IPS DF 4.7 (cell line): ENCODE results near the gene CADM3.

Source experiments
- DNase-seq: peaks from one replicate; pipeline ENCODE4 v3.0.0-alpha.2; 2013; ENCODE audit warnings: low spot score; ENCODE audit errors: extremely low read depth

CADM3 gene

DNA sequence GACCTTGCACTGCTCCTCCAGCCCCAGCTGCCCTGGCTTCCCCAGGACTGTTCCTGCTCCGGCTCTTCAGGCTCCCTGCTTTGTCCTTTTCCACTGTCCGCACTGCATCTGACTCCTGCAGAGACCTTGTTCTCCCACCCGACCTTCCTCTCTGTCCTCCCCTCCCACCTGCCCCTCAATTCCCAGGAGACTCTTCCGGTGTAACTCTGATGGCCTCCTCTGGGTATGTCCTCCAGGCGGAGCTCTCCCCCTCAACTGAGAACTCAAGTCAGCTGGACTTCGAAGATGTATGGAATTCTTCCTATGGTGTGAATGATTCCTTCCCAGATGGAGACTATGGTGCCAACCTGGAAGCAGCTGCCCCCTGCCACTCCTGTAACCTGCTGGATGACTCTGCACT, 33.8 kb downstream of the CADM3 start:
- no peak for DNase-seq

DNA sequence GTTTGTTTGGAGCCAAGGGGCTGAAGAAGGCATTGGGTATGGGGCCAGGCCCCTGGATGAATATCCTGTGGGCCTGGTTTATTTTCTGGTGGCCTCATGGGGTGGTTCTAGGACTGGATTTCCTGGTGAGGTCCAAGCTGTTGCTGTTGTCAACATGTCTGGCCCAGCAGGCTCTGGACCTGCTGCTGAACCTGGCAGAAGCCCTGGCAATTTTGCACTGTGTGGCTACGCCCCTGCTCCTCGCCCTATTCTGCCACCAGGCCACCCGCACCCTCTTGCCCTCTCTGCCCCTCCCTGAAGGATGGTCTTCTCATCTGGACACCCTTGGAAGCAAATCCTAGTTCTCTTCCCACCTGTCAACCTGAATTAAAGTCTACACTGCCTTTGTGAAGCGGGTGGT, 34.7 kb downstream of the CADM3 start:
- no peak for DNase-seq

- DNase-seq, result no peak
Measured at GRCh38 chr1:159207080-159207479, 35.7 kb downstream of the CADM3 start.

- no peak for DNase-seq
Measured at GRCh38 chr1:159207774-159208173, 36.4 kb downstream of the CADM3 start.

- no peak for DNase-seq
Measured at GRCh38 chr1:159208175-159208825, 36.9 kb downstream of the CADM3 start.

DNA sequence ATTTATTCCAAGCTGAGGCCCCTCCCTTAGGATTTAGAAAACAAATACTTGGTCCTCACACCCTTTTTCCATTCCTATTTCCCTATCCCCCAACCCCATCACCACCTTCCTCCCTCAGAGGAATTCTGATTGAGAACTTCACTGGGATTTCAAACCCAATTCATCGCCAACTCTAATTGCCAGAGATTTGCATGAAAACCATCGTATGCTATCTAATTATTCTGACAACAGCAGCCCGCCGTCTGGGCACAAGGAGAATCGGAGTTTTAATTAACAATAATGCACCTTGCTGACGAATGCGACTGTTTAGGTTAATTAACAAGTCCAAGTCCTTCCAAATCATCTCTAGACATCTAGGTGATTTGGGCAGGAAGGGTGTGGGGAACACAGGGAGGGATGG, 37.6 kb downstream of the CADM3 start:
- DNase-seq, result no peak

- DNase-seq, result no peak
Measured at GRCh38 chr1:159211331-159212136, 40.1 kb downstream of the CADM3 start.

GRCh38 chr1:159212596-159212995, 41.2 kb downstream of the CADM3 start:
- DNase-seq, result no peak

DNA sequence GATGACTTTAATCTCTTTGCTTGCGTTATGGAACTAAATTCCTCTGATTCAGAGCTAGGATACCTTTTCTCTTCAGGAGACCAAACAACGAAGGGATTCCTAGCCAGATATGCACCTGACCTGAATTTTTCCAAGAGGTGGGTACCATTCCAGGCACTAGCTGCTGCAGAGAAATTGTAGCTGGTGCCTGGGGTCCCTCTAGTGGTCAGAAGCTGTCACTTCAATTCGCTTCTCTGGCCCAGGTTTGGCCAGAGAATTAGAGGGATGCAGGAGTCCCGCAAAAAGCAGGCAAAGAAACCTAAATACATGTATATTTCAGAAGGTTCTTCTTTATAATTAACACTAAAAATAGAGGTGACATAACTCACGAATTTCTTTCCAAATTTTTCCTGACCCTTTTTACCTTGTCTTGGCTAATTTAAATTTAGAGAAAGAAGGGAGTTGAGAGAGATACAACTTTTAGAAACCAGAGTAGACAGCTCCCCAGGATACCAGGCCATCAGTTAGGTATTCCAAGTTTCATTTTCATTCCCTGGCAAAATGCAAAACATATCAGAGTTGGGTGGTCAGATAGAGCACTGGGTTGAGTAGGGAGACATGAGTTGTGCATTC, 42.8 kb downstream of the CADM3 start:
- DNase-seq, result no peak

GRCh38 chr1:159218649-159219636, 47.5 kb downstream of the CADM3 start:
- DNase-seq, result no peak

GRCh38 chr1:159222075-159222865, 50.9 kb downstream of the CADM3 start:
- no peak for DNase-seq

DNA sequence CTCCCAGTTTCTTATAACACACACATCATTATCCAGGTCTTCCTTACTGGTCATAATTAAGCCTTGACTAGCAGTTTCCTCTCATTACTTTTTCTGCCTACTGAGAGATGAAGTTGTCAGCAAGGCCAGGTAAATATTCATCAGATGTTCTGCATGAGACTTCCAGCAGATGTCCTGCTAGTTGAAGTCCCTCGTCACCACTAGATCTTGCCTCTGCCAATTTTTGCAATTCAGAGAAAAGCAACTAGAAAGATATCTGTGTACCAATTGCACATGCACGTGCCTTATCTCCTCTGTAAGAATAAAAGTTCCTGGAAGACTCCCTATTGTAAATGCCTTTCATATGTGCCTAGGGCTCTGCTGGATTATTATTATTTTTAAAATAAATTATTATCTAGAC, 51.6 kb downstream of the CADM3 start:
- DNase-seq, result no peak

GRCh38 chr1:159228554-159228953, 57.1 kb downstream of the CADM3 start:
- DNase-seq, result no peak

DNA sequence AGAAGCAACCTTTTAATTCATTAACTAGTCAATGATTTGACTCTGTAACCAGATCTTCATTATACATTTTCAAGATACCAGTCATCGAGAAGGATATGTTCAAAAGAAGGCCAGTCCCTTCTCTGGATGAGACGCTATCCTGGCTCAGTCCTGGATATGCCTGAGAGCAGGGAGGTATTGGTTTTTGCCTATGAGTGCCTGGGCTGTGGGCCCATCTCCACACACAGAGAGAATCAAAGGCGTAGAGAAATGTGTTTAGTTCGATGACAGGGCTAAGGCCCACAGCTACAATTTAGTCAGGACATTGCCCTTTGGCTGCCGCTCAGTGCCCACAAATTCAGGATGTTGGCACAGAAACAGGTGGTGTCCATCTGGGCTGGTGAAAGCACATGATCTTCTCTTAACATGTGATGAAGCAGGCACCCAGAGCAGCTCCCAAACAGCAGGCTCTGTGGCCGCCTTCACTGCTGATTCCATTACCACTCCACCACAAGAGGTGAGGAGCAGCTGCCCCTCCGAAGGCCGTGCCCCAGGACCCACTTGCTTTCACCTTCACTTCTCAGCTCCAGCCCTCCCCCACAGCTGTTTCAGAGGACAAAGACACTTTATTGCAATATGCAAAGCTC, 58.0 kb downstream of the CADM3 start:
- no peak for DNase-seq

GRCh38 chr1:159229896-159230295, 58.5 kb downstream of the CADM3 start:
- no peak for DNase-seq

GRCh38 chr1:159239551-159240220, 68.3 kb downstream of the CADM3 start:
- no peak for DNase-seq

- no peak for DNase-seq
Measured at GRCh38 chr1:159247266-159247665, 75.9 kb downstream of the CADM3 start.

DNA sequence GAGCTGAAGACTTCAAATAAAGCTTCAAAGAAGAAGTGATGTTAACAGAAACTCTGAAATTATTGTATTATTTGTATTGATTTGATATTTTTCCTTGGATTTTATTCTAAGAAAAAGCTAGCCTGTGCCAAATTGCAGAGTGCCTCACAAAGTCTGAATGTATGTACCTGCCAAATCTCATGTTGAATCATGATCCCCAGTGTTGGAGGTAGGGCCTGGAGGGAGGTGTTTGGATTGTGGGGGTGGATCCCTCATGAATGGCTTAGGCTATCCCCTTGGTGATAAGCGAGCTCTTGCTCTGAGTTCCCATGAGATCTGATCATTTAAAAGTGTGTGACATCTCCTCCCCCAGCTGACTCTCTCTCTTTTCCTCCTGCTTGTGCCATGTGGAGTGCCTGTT, 76.9 kb downstream of the CADM3 start:
- DNase-seq, result no peak

DNA sequence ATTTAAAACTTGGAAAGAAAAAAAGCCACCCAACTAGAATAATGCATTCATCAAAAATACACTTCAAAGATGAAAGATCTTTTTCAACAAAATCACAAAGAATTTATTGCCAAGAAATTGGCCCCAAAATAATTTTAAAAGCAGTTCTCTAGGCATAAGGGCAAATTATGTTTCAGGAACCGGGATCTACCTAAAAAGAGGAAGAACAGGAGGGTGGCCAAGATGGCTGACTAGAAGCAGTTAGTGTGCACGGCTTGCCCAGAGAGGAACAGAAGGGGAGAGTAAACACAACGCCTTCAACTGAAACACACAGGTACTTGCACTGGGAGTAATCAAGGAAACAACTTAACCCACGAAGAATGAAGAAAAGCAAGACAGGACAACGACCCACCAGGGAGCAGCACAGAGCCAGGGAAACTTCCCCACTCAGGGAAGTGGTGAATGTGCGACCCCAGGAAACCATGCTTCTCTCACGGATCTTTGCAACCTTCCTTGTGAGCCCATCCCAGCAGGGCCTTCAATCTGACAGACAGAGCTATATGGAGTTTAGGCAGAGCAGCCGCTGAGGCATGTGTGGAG, 79.3 kb downstream of the CADM3 start:
- no peak for DNase-seq
